Body of pancreas (tissue), 4 donors: ENCODE data around the gene DNMT3A.

Experiments
- POLR2A ChIP-seq, 3 donors: fragments of 450-650 bp; IDR thresholded peaks; one replicate each; pipeline ENCODE4 v1.6.1; 2016; ENCODE audit warnings: antibody characterized with exemption in 3 of 3, mild to moderate bottlenecking in 2 of 3
- TF ChIP-seq, protein P1 (sequence below), 7 experiments: fragments of 450-650 bp in 4 of 7; fragments of 200-600 bp in 3 of 7; sonication (generic) in 3 of 7; IDR thresholded peaks; one replicate each; pipeline ENCODE4 v1.5.1; 2016 to 2019; ENCODE audit warnings: antibody characterized with exemption in 7 of 7

GRCh38 chr2:25383806-25384205 is 42.1 kb upstream of the DNMT3A start:
- TF ChIP-seq POLR2A (IDR thresholded peaks at IDR 0.05), result no peak
- TF ChIP-seq, protein P1, sequence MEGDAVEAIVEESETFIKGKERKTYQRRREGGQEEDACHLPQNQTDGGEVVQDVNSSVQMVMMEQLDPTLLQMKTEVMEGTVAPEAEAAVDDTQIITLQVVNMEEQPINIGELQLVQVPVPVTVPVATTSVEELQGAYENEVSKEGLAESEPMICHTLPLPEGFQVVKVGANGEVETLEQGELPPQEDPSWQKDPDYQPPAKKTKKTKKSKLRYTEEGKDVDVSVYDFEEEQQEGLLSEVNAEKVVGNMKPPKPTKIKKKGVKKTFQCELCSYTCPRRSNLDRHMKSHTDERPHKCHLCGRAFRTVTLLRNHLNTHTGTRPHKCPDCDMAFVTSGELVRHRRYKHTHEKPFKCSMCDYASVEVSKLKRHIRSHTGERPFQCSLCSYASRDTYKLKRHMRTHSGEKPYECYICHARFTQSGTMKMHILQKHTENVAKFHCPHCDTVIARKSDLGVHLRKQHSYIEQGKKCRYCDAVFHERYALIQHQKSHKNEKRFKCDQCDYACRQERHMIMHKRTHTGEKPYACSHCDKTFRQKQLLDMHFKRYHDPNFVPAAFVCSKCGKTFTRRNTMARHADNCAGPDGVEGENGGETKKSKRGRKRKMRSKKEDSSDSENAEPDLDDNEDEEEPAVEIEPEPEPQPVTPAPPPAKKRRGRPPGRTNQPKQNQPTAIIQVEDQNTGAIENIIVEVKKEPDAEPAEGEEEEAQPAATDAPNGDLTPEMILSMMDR (IDR thresholded peaks at IDR 0.05), result no peak
